Pons (tissue), 1 donor: ENCODE measurements around the gene GYS2.
A peak's percentile ranks its signal among the peaks of the same experiment; 100 is the strongest.

ENCODE experiments used
- DNase-seq: peaks from one replicate; pipeline ENCODE4 v3.0.0-alpha.2; 2016; ENCODE audit warnings: low spot score

Gene GYS2

DNA sequence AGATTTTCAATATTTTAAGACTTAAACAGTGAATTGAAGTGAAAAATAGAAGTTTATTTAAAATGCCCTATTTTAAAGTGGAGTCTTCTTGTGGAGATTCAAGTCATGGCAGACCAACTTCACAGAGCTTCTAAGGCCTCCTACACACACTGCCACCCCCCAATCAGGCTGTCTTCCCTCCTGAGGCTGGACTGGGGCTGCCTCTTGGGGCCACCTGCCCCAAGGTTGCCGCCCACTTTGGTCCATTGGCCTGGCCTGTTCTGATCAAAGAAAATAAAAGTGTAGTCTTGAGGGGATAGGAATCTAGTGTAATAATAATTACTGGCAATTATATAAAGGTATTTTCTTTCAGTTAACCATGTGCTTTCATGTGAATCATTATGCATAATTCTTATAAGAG lies 101.8 kb downstream of the GYS2 start:
- no peak for DNase-seq

DNA sequence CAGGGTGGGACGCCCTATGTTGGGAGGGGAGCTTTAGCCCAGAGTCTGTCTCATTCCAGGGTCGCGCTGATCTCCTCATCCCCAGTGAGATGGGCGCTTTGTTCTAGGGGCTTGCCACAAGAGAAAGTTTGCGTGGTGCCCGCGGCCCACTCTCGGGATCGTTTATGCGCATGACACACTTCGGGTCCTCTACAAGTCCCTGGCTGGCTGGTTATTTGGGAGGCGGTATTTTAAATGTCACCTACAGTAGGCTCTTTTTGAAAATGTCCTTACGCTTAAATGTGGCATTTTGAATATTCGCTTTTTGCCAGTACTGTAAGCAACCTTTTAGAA lies 102.5 kb downstream of the GYS2 start:
- DNase-seq = no peak

- peak; percentile 100 for DNase-seq
These were observed 103.1 kb downstream of the GYS2 start, which contains the start of the genes GOLT1B and RECQL for GRCh38 chr12:21501258-21502163. GOLT1B (plus strand) TSS chr12:21501789; CDS start chr12:21501924, 135 bp downstream. RECQL (minus strand) TSS chr12:21501635; CDS start chr12:21499570, 2,065 bp downstream.

- DNase-seq = no peak
These were observed 103.8 kb downstream of the GYS2 start for GRCh38 chr12:21500786-21501257.

DNA sequence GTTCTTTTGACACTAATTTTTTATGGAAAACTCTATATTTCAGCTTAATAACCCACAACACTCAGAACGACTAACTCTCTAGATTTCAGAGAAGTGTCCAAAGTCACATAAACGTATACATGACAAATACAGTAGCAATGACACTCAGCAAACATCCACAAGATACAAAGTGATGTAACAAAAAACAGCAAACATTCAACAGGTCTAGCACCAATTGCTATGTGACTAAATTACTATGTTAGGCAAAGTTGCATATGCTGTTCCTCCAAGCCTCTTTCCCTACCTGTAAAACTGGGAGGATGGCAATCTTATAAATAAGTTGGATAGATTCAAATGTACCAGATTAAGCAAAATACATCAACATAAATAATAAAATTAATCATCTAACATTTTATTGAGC lies 104.9 kb downstream of the GYS2 start:
- no peak for DNase-seq
